GM20000 (cell line): Measurements from ENCODE around the gene COA8.

ENCODE experiments used
- DNase-seq: peaks from one replicate; pipeline ENCODE4 v3.0.0; 2012; ENCODE audit warnings: low spot score
- TF ChIP-seq, protein P1 (sequence below): IDR thresholded peaks from 2 replicates; pipeline ENCODE4 v1.5.1; 2012; ENCODE audit warnings: mild to moderate bottlenecking, control low read depth; ENCODE audit errors: extremely low read depth, missing control alignments

Gene COA8

DNA sequence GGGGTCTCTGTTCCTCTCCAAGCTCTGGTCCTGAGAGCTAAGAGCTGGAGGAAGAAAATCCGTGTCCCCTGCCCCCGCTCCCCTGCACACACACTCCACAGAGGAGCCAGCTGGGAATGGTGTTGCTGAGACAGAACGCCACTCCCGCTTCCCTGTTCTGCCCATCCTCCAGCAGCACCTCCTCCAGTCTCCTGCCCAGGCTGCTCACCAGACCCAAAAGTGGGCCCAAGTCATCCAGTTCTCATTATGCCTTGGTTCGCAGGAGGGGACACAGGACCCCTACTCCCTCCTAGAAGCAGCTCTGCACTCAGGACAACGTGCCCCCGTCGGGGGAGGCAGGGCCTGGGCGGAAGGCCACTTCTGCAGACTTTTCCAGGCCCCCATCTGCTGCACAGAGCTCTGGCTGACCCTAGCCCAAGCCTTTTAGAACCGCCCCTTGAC lies 34.6 kb upstream of the COA8 start:
- DNase-seq = no peak
- TF ChIP-seq, protein P1, sequence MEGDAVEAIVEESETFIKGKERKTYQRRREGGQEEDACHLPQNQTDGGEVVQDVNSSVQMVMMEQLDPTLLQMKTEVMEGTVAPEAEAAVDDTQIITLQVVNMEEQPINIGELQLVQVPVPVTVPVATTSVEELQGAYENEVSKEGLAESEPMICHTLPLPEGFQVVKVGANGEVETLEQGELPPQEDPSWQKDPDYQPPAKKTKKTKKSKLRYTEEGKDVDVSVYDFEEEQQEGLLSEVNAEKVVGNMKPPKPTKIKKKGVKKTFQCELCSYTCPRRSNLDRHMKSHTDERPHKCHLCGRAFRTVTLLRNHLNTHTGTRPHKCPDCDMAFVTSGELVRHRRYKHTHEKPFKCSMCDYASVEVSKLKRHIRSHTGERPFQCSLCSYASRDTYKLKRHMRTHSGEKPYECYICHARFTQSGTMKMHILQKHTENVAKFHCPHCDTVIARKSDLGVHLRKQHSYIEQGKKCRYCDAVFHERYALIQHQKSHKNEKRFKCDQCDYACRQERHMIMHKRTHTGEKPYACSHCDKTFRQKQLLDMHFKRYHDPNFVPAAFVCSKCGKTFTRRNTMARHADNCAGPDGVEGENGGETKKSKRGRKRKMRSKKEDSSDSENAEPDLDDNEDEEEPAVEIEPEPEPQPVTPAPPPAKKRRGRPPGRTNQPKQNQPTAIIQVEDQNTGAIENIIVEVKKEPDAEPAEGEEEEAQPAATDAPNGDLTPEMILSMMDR = no peak

DNA sequence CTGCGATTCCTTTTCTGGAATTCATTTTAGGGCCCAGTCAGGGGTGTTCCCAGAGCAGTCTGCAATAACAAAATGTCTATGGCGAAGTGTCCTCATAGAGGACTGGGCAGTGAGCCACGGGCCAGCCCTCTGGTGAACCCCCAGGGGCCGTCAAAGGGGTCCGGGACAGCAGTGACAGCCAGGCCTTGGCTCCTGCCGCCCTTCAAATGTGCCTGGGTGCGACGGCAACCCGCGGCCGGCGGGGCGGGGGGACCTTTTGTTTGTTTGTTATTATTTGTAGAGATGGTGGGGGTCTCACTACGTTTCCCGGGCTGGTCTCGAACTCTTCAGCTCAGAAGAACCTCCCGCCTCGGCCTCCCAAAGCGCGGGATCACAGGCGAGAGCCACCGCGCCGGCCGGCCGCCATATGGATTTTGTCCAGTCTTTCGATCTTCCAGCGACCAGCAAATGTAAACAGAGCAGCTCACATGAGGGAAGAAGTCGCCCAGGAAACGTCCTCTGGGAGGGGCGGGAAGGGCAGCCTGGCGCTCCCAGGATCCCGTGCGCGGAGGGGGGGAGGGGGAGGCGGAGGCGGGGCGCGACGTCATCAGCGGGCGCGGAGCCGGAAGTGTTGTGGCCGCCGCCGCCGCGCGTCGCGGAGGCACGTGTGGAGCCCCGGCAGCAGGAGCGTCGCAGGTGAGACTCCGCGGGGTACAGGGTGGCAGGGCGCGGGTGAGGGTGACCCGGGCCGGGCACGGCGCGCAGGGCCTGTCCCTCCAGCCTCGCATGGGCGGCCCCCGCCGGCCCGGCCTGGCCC lies 34.0 kb upstream of the COA8 start, which contains the start of gene TRMT61A:
Gene TRMT61A (plus strand): TSS at position 610 of the 796 bp plus-strand sequence. CDS start 783 bp downstream, outside the sequence.
- DNase-seq = peak; percentile 98

DNA sequence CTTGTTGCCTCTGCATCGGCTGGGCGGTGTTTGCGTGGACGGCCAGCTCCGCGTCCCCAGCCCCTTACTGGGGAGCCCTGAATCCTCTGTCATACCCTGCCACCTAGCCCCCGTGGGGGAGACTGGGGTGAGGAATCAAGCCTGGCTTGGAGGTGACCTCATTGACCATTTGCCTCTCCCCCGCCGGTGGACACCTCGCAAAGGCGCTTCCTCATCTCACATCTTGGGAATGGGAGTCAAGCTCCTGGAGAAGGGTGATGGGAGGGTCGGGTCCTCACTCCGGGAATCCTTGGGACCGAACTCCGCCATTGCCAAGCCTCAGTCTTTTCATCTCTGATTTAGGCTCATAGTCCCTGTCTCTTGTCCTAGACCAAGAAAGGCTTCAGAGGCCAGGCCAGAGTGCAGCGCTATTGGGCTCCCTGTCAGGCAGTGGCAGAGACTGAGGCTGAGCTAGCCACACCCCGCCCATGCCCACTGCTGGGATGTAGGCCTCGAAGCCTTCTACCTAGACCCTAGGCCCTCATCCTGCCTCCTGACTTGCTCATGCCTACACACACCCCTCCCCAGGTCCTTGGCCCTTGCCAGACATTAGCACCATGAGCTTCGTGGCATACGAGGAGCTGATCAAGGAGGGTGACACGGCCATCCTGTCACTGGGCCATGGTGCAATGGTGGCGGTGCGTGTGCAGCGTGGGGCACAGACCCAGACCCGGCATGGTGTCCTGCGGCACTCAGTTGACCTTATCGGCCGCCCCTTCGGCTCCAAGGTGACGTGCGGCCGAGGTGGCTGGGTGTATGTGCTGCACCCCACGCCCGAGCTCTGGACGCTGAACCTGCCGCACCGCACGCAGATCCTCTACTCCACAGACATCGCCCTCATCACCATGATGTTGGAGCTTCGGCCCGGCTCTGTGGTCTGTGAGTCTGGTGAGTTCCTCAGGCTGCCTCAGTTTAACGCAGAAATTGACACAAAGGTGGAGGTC lies 33.1 kb upstream of the COA8 start:
- DNase-seq = no peak
- TF ChIP-seq, protein P1 = no peak

More for the DNA sequence above, 34.0 kb upstream of the COA8 start, which contains the start of gene TRMT61A:
- TF ChIP-seq, protein P1 = no peak

- TF ChIP-seq, protein P1 = no peak
- no peak for DNase-seq
These were observed 32.4 kb upstream of the COA8 start for GRCh38 chr14:103530390-103530789.

GRCh38 chr14:103530831-103531230 lies 31.9 kb upstream of the COA8 start:
- DNase-seq = no peak
- TF ChIP-seq, protein P1 = no peak

- no peak for DNase-seq
- TF ChIP-seq, protein P1 = no peak
These were observed 31.1 kb upstream of the COA8 start for GRCh38 chr14:103531421-103532215.
